ENCODE measurements around the gene CSRP3. TPM values are rescaled to one million over a fixed set of nuclear protein-coding genes. Genes with fewer than 3 reads are reported as not detected.
A peak's percentile ranks its signal among the peaks of the same experiment; 100 is the strongest.

CSRP3 gene
- total and polyA plus RNA-seq, 9 of the 15 experiments (the other 6 are each of a cell fraction or from before 2014, with no cell fraction given): 0.14 TPM; not detected in 8

DNA sequence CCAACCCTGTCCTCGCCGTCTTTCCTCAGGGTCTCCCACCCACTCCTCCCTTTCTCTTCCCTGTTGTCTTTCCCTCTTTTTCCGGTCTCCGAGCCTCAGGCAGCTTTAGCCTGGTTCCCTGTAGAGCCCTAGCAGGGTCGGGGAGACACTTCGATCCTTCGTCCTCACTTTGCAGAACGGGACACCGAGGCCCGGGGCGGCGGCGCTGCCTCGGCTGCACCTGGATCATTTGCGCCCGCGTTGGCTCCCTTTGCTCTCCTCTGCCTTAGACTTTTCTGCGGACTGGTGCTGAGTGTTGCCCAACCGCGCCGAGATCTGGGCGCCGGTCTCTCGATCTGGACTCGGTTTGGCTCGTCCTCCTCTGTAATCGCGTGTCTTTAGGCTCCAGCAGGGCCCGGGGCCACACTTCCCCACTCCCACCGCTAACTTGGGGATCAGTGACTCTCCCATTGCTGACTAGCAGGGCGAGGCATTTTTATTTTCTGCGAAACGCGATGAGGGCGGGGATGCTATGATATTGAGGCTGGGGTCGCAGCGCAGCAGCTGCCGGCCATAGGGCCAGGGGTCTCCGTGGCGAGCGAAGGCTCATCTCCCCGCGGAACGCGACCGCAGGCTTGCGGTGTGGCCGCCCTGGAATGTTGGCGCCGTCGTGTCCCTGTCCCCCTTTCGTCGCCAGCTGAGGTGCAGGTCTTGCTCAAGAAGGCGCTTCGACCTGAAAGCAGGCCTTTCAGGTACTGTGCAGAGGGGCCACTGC lies 40.6 kb upstream of the CSRP3 start:
- H3K4me3 ChIP-seq: peak overlapping the region; percentile 73
- H3K27me3 ChIP-seq (ENCODE audit: control insufficient read depth in 2 of 2, insufficient read depth in 2 of 2, low read length in 2 of 2): peaks cover 0 to 7% of the 10 kb centered on the region in 2 experiments; a peak in 2 of 5 replicates
- DNase-seq (ENCODE audit: extremely low read depth in 1 of 4, low spot score in 3 of 4) (no peak), ATAC-seq (no peak), FAIRE-seq (no peak)
- peak overlapping the region; percentile 82 for H2AFZ ChIP-seq (ENCODE audit: low read depth, low read length)
- H3K9ac ChIP-seq (ENCODE audit: insufficient read depth in 1 of 2, low read depth in 2 of 2, low read length in 2 of 2): peak overlapping the region; percentile 95 to 97
- CTCF ChIA-PET (ENCODE audit: low intra/inter-chr PET ratio): no interaction called here
- H3K4me1 ChIP-seq (replicated peaks in 1 of 2; ENCODE audit: control insufficient read depth in 2 of 2, insufficient read depth in 2 of 2, low read length in 2 of 2): peaks cover 8 to 14% of the 10 kb centered on the region in 2 experiments; a peak in 3 of 5 replicates
- POLR2A ChIA-PET: interaction anchor here (0.6 kb wide), 1 partner anchor 282 kb away, joined by 3 read pairs; no protein-coding TSS in a partner anchor
- no TSS peak for BruUV-seq (replicated peaks)
- H3K9me1 ChIP-seq (ENCODE audit: control insufficient read depth, insufficient read depth, low read length): no peaks in the 10 kb centered on the region
- in situ Hi-C loops (cut with MboI) (no loop called here), intact Hi-C loops (cut with micrococcal nuclease) (no loop called here)
- H4K20me1 ChIP-seq (replicated peaks; ENCODE audit: control insufficient read depth, insufficient read depth, low read length): no peaks in the 10 kb centered on the region
- peak overlapping the region; percentile 73 for H3K4me2 ChIP-seq (ENCODE audit: insufficient read depth, low read length)
- TF ChIP-seq POLR2G (IDR thresholded peaks at IDR 0.05; ENCODE audit: low read depth, low read length): 0 out of 2 replicates have a peak, but pooled peaks have one; percentile 25
- TF ChIP-seq, protein P1, sequence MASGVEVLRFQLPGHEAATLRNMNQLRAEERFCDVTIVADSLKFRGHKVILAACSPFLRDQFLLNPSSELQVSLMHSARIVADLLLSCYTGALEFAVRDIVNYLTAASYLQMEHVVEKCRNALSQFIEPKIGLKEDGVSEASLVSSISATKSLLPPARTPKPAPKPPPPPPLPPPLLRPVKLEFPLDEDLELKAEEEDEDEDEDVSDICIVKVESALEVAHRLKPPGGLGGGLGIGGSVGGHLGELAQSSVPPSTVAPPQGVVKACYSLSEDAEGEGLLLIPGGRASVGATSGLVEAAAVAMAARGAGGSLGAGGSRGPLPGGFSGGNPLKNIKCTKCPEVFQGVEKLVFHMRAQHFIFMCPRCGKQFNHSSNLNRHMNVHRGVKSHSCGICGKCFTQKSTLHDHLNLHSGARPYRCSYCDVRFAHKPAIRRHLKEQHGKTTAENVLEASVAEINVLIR (CRISPR knock-in tag; IDR thresholded peaks at IDR 0.05): no peak
- TF ChIP-seq OTX1 (CRISPR knock-in tag; IDR thresholded peaks at IDR 0.05): no peak
- peak; percentile 3; the same call in 1 of the 2 replicates for TF ChIP-seq RBFOX2 (IDR thresholded peaks at IDR 0.05; ENCODE audit: low read depth, low read length)
- H3K36me3 ChIP-seq (ENCODE audit: control insufficient read depth, insufficient read depth, low read length): peaks cover 20% of the 10 kb centered on the region
- WGBS (ENCODE audit: insufficient coverage, low coverage, missing lambda C conversion rate): 92% methylated on average over 29 of the region's 55 CpGs
- peaks cover 31% of the 10 kb centered on the region for H3K79me2 ChIP-seq (ENCODE audit: control insufficient read depth, insufficient read depth, low read length)
- H3K27ac ChIP-seq (ENCODE audit: extremely low read depth, low read depth, low read length): no peak overlapping the region; the same call in 1 of the 3 replicates
- H3K9me3 ChIP-seq (replicated peaks; ENCODE audit: control insufficient read depth, insufficient read depth, low read depth, low read length): no peaks in the 10 kb centered on the region
